HK-2 (cell line): ENCODE results near the gene APC.
A peak's percentile ranks its signal among the peaks of the same experiment; 100 is the strongest.
"Not testable (repeated sequence)": the region's sequence is repeated elsewhere in the genome, so short reads cannot be mapped to it uniquely, and the experiment has no call there.

Experiments
- DNase-seq: peaks from one replicate; pipeline ENCODE4 v3.0.0-alpha.2; 2018; ENCODE audit not compliant: unreplicated experiment

APC gene

DNA sequence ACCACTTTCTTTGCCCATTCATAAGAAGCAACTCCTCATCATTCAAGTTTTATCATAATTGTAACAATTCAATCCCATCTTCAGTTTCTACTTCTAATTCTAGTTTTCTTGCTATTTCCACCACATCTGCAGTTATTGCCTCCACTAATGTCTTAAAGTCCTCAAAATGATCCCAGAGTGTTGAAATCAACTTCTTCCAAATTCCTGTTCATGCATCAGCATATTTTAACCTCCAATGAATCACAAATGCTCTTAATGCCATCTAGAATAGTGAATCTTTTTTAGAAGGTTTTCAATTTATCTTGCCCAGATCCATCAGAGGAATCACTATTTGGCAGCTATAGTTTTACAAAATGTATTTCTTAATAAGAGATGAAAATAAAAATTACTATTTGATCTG lies 120.2 kb downstream of the APC start:
- no peak for DNase-seq

DNA sequence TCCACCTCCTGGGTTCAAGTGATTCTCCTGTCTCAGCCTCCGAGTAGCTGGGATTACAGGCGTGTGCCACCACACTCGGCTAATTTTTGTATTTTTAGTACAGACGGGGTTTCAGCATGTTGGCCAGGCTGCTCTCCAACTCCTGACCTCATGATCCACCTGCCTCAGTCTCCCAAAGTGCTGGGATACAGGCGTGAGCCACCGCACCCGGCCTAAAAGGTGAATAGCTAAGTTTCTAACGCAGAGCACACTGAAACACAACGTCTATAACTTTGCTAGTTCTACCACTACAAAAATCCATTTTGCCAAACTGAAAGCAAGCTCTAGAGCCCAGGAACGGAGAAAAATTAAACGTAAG lies 122.9 kb downstream of the APC start:
- DNase-seq = not testable (repeated sequence)

DNA sequence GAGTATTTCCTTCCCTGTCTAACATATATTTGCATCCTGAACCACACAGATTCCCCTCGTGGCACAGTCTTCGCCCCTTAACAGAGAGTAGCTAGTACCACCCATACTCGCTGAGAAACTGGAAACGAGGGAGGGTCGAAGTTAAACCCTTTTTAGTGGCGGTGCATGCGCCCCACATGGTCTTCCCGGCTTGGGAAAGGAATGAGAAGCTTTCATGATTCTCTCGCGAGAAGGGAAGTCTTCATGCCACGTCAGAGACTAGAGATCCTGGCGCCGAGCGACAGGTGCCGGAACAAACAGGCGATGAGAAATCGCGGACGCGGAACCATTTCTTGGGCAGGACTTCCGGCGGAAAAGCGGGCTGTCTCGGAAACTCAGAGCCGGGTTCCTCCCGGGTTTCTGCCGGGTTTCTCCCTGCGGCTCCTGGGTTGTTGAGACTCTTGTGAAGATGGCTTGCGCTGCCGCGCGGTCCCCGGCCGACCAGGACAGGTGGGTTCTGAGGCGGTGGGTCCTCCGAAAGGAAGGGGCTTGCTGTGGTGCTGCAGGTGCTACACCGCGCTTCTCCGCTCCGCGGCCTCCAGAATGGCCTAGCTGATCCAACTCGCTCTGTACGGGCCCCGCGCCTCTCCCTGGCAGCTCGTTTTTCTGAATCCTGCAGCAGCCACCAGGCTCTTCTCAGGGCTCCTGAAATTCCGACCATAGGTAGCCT lies 123.4 kb downstream of the APC start, which contains the start of gene SRP19:
Gene SRP19 (plus strand): TSS at position 359 of the 709 bp plus-strand sequence. CDS start 90 bp downstream, at position 449.
- peak; percentile 85 for DNase-seq

DNA sequence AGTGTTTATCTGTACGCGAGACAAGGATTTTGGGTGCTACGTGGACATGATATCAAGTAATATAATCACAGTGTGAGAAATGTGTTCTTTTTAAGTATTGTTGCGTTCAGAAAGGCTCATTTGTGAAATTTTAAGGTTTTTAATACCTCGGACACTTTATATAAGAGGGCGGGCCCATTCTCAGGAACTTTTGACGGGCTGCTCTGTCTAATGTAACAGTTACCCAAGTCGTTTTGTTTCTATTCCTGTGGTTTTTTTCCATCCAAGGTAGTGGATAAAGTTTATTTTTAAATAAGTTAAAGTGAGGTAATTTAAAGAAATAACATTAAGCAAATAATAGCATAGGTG lies 123.9 kb downstream of the APC start:
- no peak for DNase-seq

DNA sequence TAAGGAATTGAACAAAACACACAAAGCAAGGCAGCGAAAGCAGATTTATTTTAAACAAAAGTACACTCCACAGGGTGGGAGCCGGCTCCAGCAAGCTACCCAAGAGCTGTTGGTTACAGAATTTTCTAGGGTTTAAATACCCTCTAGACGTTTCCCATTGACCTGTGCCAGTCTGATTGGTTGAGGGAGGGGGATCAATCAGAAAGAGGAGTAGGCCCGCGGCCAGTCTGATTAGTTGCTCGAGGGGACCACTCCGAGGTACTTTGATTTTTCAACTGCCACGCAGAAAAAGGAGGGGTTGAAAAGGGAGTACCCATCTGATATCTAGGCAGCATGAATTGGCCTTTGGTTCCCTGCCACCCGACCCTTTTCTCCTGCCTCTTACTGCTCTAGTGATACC lies 124.4 kb downstream of the APC start:
- DNase-seq = no peak

DNA sequence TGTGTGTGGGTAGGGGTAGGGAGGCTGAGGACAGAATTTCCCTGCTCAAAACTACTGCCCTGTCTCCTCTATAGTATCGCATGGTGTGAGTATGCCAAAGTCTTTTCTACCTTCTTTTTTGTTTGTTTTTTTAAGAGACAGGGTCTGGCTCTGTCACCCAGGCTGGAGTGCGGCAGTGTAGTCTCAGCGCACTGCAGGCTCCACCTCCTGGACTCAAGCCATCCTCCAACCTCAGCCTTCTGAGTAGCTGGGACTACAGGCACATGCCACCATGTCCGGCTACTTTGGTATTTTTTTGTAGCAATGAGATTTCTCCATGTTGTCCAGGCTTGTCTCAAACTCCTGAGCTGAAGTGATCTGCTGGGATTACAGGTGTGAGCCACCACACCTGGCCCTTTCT lies 125.9 kb downstream of the APC start:
- DNase-seq = no peak

GRCh38 chr5:112865128-112865527 lies 127.4 kb downstream of the APC start:
- no peak for DNase-seq

DNA sequence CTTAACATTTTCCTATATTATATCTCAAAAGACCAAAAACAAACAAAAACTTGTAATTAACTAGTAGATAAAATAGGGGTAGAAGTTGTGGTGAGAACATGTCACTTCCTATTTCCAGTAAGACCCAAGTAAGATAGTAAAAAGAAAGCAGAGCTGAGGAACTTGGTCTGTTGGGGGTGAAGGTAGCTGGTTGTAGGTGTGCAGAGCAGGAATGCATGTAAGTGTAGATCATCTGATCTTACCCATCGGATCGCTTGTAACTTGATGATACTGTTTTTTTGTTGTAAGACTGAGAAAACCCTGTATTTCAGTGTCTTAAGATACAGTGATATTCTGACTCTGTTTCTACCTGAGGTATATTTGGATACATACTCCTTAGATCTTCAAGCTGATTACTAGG lies 129.1 kb downstream of the APC start:
- no peak for DNase-seq

DNA sequence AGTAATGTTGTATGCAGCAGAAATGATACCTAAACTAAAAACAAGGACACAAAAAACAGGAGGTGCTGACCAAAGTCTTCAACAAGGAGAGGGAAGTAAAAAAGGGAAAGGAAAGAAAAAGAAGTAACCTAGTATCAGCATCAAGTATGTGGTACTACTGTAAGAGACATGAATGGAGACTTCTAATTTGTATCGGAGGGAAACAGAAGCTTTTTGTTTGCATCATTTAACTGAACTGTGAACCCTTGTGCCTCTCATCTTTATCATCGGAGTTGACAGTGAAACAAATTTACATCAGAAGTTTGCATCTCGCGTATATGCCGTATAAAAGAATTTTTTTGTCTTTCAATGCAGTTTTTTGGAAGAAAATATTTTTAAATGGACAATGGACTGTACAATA lies 129.7 kb downstream of the APC start:
- DNase-seq = no peak

DNA sequence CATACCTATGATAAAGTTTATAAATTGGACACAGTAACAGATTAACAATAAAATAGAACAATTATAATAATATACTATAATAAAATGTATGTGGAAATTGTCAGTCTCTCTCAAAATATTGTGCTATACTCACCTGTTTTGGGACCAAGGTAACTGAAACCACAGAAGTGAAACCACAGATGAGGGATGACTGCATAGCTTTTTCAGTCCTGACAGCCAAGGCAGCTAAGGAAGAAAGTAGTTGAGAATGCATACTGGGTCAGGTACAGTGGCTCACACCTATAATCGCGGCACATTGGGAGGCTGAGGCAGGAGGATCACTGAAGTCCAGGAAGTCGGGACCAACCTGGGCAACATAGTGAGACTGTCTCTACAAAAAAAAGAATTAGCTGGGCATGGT lies 132.3 kb downstream of the APC start:
- no peak for DNase-seq

GRCh38 chr5:112870966-112871365 lies 133.3 kb downstream of the APC start:
- no peak for DNase-seq

DNA sequence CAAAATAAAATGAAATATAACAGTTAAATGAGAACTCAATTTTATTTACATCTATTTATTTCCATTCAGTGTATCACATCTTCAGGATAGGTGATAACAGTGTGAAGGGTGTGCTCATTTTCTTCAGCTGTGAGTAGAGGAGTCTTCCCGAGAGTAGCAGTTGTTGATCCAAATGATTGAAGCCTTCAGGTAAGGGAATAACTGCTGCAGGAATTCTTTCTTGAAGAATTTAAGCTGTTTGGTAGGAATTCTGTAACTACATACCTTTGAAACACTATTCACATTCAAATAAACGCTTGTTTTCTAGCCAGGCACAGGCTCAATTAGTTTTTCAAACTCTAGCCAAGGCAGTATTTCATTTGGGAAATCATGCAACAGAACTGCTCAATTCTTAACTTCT lies 138.7 kb downstream of the APC start:
- DNase-seq = no peak

DNA sequence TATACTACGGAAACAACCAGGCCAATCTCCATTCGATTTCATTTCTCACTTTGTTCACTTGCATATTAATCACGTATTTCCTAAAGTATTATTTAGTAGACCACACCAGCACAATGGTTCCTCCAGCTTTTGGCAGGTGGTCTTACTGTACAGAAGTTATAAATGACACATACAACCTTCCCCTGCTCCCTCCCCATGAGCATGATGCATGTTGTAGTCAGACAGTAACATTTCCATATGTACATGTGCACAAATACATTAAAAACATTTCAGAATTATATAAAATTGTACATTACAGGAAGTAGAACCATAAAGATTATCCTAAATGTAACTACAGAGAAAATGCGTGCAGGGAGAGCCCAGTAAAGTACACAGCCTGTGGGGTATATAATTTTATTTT lies 140.4 kb downstream of the APC start:
- no peak for DNase-seq

DNA sequence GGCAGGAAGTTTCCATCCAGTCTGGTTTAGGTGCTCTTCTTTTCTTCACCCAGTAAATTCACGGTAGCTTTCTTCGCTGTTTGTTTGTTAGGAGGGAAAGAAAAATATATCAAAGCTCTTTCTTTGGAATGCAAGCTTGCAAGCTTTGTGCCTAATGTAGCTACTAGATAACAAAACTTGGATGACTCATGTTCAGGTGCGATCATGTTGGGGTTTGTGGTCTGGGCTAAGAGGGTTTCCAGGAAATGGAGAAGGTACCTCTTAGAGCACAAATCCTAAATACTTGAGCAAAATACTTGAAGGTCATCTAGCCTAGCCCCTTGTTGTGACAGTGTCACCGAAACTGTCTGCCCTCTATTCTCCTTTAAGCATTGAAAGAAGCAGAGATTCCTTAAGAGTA lies 141.1 kb downstream of the APC start:
- no peak for DNase-seq

DNA sequence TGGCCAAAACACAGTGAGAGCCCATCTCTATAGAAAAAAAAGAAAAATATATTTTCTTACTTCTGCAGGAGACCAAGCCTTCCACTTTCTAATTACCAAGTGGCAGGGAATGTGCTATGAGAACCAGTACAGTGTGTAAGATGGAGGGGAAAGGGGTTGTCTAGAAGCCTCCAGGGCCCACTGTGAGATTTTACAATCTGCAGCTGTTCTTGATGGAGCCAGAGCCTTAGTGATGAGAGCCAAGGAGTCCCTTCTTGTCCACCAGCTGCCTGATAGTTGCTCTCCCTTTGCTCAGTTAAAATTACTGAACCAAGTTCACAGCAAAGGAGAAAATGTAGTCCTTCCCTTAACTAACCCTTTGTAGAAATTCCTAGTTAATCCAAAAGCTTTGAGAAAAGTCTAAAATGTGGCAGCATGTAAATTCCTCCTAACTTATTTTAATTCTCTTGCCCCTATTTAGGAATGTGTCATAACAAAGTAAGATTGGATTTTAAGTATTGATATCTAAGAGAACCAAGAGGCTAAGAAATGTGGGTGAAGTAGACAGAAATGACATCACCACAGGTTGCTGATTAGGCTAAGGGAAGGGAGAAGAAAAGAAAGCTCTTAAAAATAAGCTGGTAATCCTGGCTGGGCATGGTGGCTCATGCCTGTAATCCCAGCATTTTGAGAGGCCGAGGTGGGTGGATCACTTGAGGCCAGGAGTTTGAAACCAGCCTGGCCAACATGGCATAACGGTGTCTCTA lies 142.7 kb downstream of the APC start:
- DNase-seq = no peak

GRCh38 chr5:112883192-112883591 lies 145.5 kb downstream of the APC start:
- no peak for DNase-seq

- DNase-seq = no peak
These were observed 147.3 kb downstream of the APC start for GRCh38 chr5:112885001-112885400.

- DNase-seq = no peak
These were observed 149.3 kb downstream of the APC start for GRCh38 chr5:112886975-112887374.

- DNase-seq = not testable (repeated sequence)
These were observed 154.4 kb downstream of the APC start for GRCh38 chr5:112892066-112892465.

GRCh38 chr5:112892776-112893175 lies 155.1 kb downstream of the APC start:
- DNase-seq = no peak

GRCh38 chr5:112895682-112896081 lies 158.0 kb downstream of the APC start:
- DNase-seq = no peak
